HCT116 (cell line): ENCODE results near the gene SHMT1. TPM values are rescaled to one million over a fixed set of nuclear protein-coding genes. Genes with fewer than 3 reads are reported as not detected.
A peak's percentile ranks its signal among the peaks of the same experiment; 100 is the strongest.

Source experiments
- ATAC-seq: fragments of 200-7000 bp; cut with Tn5 transposase; 2 replicates; pipeline ENCODE4 v1.9.1; 2020; ENCODE audit warnings: mild to moderate bottlenecking, moderate library complexity
- Bru-seq: library from RNA; stranded (reverse); fragments of 400-500 nt; gene quantifications from one replicate; lab custom pipeline; 2021; lab: Mats Ljungman, UMichigan
- BruChase-seq, 2 experiments: library from RNA; stranded (reverse); fragments of 400-500 nt; gene quantifications; one replicate each; lab custom pipeline; 2021; lab: Mats Ljungman, UMichigan
- BruUV-seq: library from RNA; stranded (reverse); fragments of 400-500 nt; replicated peaks from 2 replicates; lab custom pipeline; 2021; lab: Mats Ljungman, UMichigan
- CTCF ChIA-PET: fragments of 300-600 bp; sonication (Branson Sonifier 250); formaldehyde crosslinking; loops from one replicate; lab custom pipeline; 2021; ENCODE audit warnings: antibody characterized with exemption; lab: Charles Lee
- POLR2A ChIA-PET: fragments of 300-600, 350-600 bp; sonication (Branson Sonifier 250); formaldehyde crosslinking; loops from one replicate; lab custom pipeline; 2021; ENCODE audit warnings: antibody characterized with exemption; lab: Charles Lee
- RAD21 ChIA-PET, 2 experiments: fragments of 300-600 bp; sonication (Branson Sonifier 250); formaldehyde crosslinking; loops; one replicate each; lab custom pipeline; 2023; ENCODE audit warnings: low total read pairs in 2 of 2; ENCODE audit not compliant: uncharacterized antibody in 2 of 2, unreplicated experiment in 2 of 2, low non-redundant PET in 1 of 2; lab: Charles Lee
- DNase-seq: peaks from one replicate; pipeline ENCODE4 v3.0.0-alpha.2; 2010; ENCODE audit warnings: low read depth, low spot score
- H2AFZ ChIP-seq: fragments of 200-600 bp; shearing (Covaris generic), sonication (generic); 2 replicates; pipeline ENCODE4 v1.6.1; 2017; ENCODE audit warnings: low read depth, mixed run types, mixed read lengths, antibody characterized with exemption, low read length; ENCODE audit not compliant: poor library complexity, severe bottlenecking
- H3K27ac ChIP-seq: 2 replicates; pipeline ENCODE4 v1.5.1; 2012; ENCODE audit warnings: low read depth, low read length
- H3K27me3 ChIP-seq: fragments of 200-600 bp; sonication (generic); 2 replicates; pipeline ENCODE4 v1.6.1; 2016; ENCODE audit warnings: mixed run types, low read length, mixed read lengths; ENCODE audit not compliant: insufficient read depth
- H3K36me3 ChIP-seq, 2 experiments: fragments of 200-500 bp in 1 of 2; fragments of 200-600 bp in 1 of 2; sonication (Bioruptor generic) in 1 of 2; sonication (generic) in 1 of 2; 2 replicates each; pipeline versions ENCODE4 v1.5.1 to v1.6.1; 2014 to 2016; ENCODE audit warnings: low read length in 2 of 2, inconsistent platforms in 1 of 2, mixed read lengths in 1 of 2, mixed run types in 1 of 2; ENCODE audit not compliant: insufficient read depth in 2 of 2, control insufficient read depth in 1 of 2
- H3K4me1 ChIP-seq, 2 experiments: fragments of 200-600 bp in 1 of 2; sonication (generic) in 1 of 2; 2 replicates each; pipeline versions ENCODE4 v1.5.1 to v1.6.1; 2012 to 2017; ENCODE audit warnings: low read length in 2 of 2, inconsistent platforms in 1 of 2, mild to moderate bottlenecking in 1 of 2, mixed read lengths in 1 of 2, mixed run types in 1 of 2, moderate library complexity in 1 of 2; ENCODE audit not compliant: insufficient read depth in 2 of 2, control insufficient read depth in 1 of 2
- H3K4me2 ChIP-seq: fragments of 200-600 bp; sonication (generic); 2 replicates; pipeline ENCODE4 v1.6.1; 2017; ENCODE audit warnings: mixed run types, low read length, mixed read lengths
- H3K4me3 ChIP-seq, 2 experiments: fragments of 200-600 bp in 1 of 2; sonication (generic) in 1 of 2; replicated peaks in 1 of 2; 2 replicates each; pipeline ENCODE4 v1.5.1; 2011 to 2016; ENCODE audit warnings: low read length in 2 of 2, control low read depth in 1 of 2, low read depth in 1 of 2, mild to moderate bottlenecking in 1 of 2, mixed read lengths in 1 of 2, mixed run types in 1 of 2
- H3K79me2 ChIP-seq: fragments of 200-600 bp; sonication (generic); 2 replicates; pipeline ENCODE4 v1.6.1; 2017; ENCODE audit warnings: mild to moderate bottlenecking, mixed run types, low read length, moderate library complexity, mixed read lengths; ENCODE audit not compliant: insufficient read depth
- H3K9ac ChIP-seq: fragments of 200-600 bp; sonication (generic); 2 replicates; pipeline ENCODE4 v1.6.1; 2016; ENCODE audit warnings: low read length, mixed read lengths
- H3K9me2 ChIP-seq: fragments of 200-600 bp; sonication (generic), shearing (Covaris generic); 2 replicates; pipeline ENCODE4 v1.6.1; 2017; ENCODE audit warnings: mixed run types, mild to moderate bottlenecking, moderate library complexity; ENCODE audit not compliant: insufficient read depth
- H3K9me3 ChIP-seq, 2 experiments: fragments of 200-500 bp in 1 of 2; fragments of 200-600 bp in 1 of 2; sonication (Bioruptor generic) in 1 of 2; sonication (generic) in 1 of 2; 2 replicates each; pipeline ENCODE4 v1.6.1; 2014 to 2017; ENCODE audit warnings: low read length in 2 of 2, mixed read lengths in 2 of 2, inconsistent platforms in 1 of 2, low read depth in 1 of 2, mild to moderate bottlenecking in 1 of 2, mixed run types in 1 of 2, moderate library complexity in 1 of 2; ENCODE audit not compliant: control insufficient read depth in 1 of 2, insufficient read depth in 1 of 2
- H4K20me1 ChIP-seq: fragments of 200-600 bp; sonication (generic), shearing (Covaris generic); 2 replicates; pipeline ENCODE4 v1.6.1; 2017; ENCODE audit warnings: mixed run types, mild to moderate bottlenecking, moderate library complexity; ENCODE audit not compliant: insufficient read depth
- ATF3 ChIP-seq: IDR thresholded peaks from 2 replicates; pipeline ENCODE4 v1.6.1; 2012
- CEBPB ChIP-seq: IDR thresholded peaks from 2 replicates; pipeline ENCODE4 v1.6.1; 2012; ENCODE audit warnings: low read depth
- EGR1 ChIP-seq: IDR thresholded peaks from 2 replicates; pipeline ENCODE4 v1.6.1; 2012; ENCODE audit warnings: low read depth
- EZH2 ChIP-seq: fragments of 200-600 bp; sonication (generic); IDR thresholded peaks from 2 replicates; pipeline ENCODE4 v1.6.1; 2017; ENCODE audit warnings: antibody characterized with exemption, mixed run types
- EZH2phosphoT487 ChIP-seq: fragments of 200-600 bp; IDR thresholded peaks from 2 replicates; pipeline ENCODE4 v1.6.1; 2018; ENCODE audit warnings: antibody characterized with exemption, borderline replicate concordance
- JUND ChIP-seq: IDR thresholded peaks from 2 replicates; pipeline ENCODE4 v1.6.1; 2012
- MAX ChIP-seq: IDR thresholded peaks from 2 replicates; pipeline ENCODE4 v1.6.1; 2012
- RAD21 ChIP-seq: IDR thresholded peaks from 2 replicates; pipeline ENCODE4 v1.6.1; 2012; ENCODE audit warnings: low read depth, mild to moderate bottlenecking
- SIN3A ChIP-seq: IDR thresholded peaks from 2 replicates; pipeline ENCODE4 v1.6.1; 2012; ENCODE audit warnings: low read depth
- SP1 ChIP-seq: IDR thresholded peaks from 2 replicates; pipeline ENCODE4 v1.6.1; 2012; ENCODE audit warnings: low read depth
- SRF ChIP-seq: IDR thresholded peaks from 2 replicates; pipeline ENCODE4 v1.6.1; 2012; ENCODE audit warnings: low read depth
- ZNF274 ChIP-seq: fragments of 200-500 bp; sonication (Bioruptor generic); IDR thresholded peaks from 2 replicates; pipeline ENCODE4 v1.6.1; 2014; ENCODE audit warnings: mild to moderate bottlenecking, low read depth, low read length, inconsistent platforms
- intact Hi-C: fragments of 100-400 bp; cut with micrococcal nuclease; formaldehyde crosslinking; loops from 2 replicates; pipeline ENCODE4 v1.10.0; 2022
- long read RNA-seq: library from polyadenylated mRNA; unstranded; transcript quantifications from one replicate; pipeline ENCODE4 v2.0.0, GENCODE V29; 2021; ENCODE audit not compliant: unreplicated experiment
- polyA plus RNA-seq: library from polyadenylated mRNA; unstranded; fragments of >200 nt; gene quantifications from 2 replicates; pipeline ENCODE4 v1.2.1, GENCODE V29; 2012; ENCODE audit warnings: missing spikeins
- total RNA-seq: library from RNA; stranded (reverse); gene quantifications from one replicate; pipeline ENCODE4 v1.2.1, GENCODE V29; 2021; ENCODE audit not compliant: unreplicated experiment
- TF ChIP-seq, protein P1 (sequence below): IDR thresholded peaks from 2 replicates; pipeline ENCODE4 v1.6.1; 2012; ENCODE audit warnings: low read depth
- TF ChIP-seq, protein P2 (sequence below), 3 experiments: fragments of 200-600 bp in 1 of 3; sonication (generic) in 1 of 3; IDR thresholded peaks in 2 of 3; conservative IDR thresholded peaks in 1 of 3; 2 replicates each; pipeline ENCODE4 v1.5.1; 2012 to 2017; ENCODE audit warnings: low read depth in 2 of 3, low read length in 2 of 3, antibody characterized with exemption in 1 of 3, borderline replicate concordance in 1 of 3, control low read depth in 1 of 3, mild to moderate bottlenecking in 1 of 3, mixed read lengths in 1 of 3, mixed run types in 1 of 3, moderate library complexity in 1 of 3; ENCODE audit not compliant: insufficient read depth in 1 of 3
- TF ChIP-seq, protein P3 (sequence below): IDR thresholded peaks from 2 replicates; pipeline ENCODE4 v1.6.1; 2011; ENCODE audit warnings: mild to moderate bottlenecking, low read length, moderate library complexity; ENCODE audit not compliant: insufficient replicate concordance; ENCODE audit errors: extremely low read depth

SHMT1 gene
- total RNA-seq (46.5 TPM), Bru-seq, nascent RNA (percentile 55 among the genes with signal in this experiment), BruChase-seq, experiment 1, labeled RNA remaining after a 6-hour chase (percentile 65 among the genes with signal in this experiment), BruChase-seq, experiment 2, labeled RNA remaining after a 2-hour chase (percentile 61 among the genes with signal in this experiment)
- 32.3 and 34.4 TPM in 2 replicates for polyA plus RNA-seq
- long read RNA-seq, transcript SHMT1-201 (12 exons, 2,464 nt) = major isoform, 68 of 129 reads
- long read RNA-seq, transcript SHMT1-203 (11 exons, 1,656 nt) = minor isoform, 18 of 129 reads
- long read RNA-seq, partial matches to known transcripts = 18 of 129 reads
- long read RNA-seq, other reads (novel, unspliced or antisense) = 24 of 129 reads

GRCh38 chr17:18363101-18364049 is at the start of gene SHMT1:
SHMT1 (minus strand) TSS chr17:18363550; CDS start chr17:18355981, 7,569 bp downstream.
- Histone ChIP-seq H3K9me3 (no peaks in the 10 kb centered on the region), H3K27ac (peak within 1 kb of the TSS; percentile 86), H3K27me3 (no peaks in the 10 kb centered on the region), H3K79me2 (peaks cover 36% of the 10 kb centered on the region), H3K4me2 (peak within 1 kb of the TSS; percentile 81), H3K9me2 (no peaks in the 10 kb centered on the region), H2AFZ (peak within 1 kb of the TSS; percentile 25), H3K9ac (peak within 1 kb of the TSS; percentile 84), H3K36me3 (peaks cover 0 to 7% of the 10 kb centered on the region in 2 experiments; a peak in 1 of 4 replicates), H4K20me1 (no peaks in the 10 kb centered on the region), H3K4me3 (peak within 1 kb of the TSS; percentile 87 to 97), H3K4me1 (peaks cover 8 to 10% of the 10 kb centered on the region in 2 experiments)
- BruUV-seq = no TSS peak
- intact Hi-C loops = no loop called here
- ChIA-PET CTCF (no interaction called here), POLR2A (interaction anchor here (1.4 kb wide), 1 partner anchor 10 kb away, joined by 4 read pairs; no protein-coding TSS in a partner anchor), RAD21 (interaction anchor here in 1 of 2 experiments (0.6 kb wide), 1 partner anchor 1249 kb away, joined by 3 read pairs; no protein-coding TSS in a partner anchor)
- peak; percentile 82 for DNase-seq
- peak; percentile 99 for ATAC-seq
- TF ChIP-seq MAX (peak; percentile 92), EZH2 (no peak), SP1 (peak; percentile 72), RAD21 (no peak), JUND (no peak), CEBPB (no peak), ATF3 (no peak), ZNF274 (no peak), SIN3A (no peak; the same call in none of the 2 replicates), SRF (0 out of 2 replicates have a peak, but pooled peaks have one; percentile 29), EZH2phosphoT487 (no peak), EGR1 (no peak)
- TF ChIP-seq, protein P1, sequence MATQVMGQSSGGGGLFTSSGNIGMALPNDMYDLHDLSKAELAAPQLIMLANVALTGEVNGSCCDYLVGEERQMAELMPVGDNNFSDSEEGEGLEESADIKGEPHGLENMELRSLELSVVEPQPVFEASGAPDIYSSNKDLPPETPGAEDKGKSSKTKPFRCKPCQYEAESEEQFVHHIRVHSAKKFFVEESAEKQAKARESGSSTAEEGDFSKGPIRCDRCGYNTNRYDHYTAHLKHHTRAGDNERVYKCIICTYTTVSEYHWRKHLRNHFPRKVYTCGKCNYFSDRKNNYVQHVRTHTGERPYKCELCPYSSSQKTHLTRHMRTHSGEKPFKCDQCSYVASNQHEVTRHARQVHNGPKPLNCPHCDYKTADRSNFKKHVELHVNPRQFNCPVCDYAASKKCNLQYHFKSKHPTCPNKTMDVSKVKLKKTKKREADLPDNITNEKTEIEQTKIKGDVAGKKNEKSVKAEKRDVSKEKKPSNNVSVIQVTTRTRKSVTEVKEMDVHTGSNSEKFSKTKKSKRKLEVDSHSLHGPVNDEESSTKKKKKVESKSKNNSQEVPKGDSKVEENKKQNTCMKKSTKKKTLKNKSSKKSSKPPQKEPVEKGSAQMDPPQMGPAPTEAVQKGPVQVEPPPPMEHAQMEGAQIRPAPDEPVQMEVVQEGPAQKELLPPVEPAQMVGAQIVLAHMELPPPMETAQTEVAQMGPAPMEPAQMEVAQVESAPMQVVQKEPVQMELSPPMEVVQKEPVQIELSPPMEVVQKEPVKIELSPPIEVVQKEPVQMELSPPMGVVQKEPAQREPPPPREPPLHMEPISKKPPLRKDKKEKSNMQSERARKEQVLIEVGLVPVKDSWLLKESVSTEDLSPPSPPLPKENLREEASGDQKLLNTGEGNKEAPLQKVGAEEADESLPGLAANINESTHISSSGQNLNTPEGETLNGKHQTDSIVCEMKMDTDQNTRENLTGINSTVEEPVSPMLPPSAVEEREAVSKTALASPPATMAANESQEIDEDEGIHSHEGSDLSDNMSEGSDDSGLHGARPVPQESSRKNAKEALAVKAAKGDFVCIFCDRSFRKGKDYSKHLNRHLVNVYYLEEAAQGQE = no peak
- TF ChIP-seq, protein P2, sequence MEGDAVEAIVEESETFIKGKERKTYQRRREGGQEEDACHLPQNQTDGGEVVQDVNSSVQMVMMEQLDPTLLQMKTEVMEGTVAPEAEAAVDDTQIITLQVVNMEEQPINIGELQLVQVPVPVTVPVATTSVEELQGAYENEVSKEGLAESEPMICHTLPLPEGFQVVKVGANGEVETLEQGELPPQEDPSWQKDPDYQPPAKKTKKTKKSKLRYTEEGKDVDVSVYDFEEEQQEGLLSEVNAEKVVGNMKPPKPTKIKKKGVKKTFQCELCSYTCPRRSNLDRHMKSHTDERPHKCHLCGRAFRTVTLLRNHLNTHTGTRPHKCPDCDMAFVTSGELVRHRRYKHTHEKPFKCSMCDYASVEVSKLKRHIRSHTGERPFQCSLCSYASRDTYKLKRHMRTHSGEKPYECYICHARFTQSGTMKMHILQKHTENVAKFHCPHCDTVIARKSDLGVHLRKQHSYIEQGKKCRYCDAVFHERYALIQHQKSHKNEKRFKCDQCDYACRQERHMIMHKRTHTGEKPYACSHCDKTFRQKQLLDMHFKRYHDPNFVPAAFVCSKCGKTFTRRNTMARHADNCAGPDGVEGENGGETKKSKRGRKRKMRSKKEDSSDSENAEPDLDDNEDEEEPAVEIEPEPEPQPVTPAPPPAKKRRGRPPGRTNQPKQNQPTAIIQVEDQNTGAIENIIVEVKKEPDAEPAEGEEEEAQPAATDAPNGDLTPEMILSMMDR (IDR thresholded peaks at IDR 0.05 in 2 of 3, conservative IDR thresholded peaks at IDR 0.05 in 1 of 3; ENCODE audit: borderline replicate concordance in 1 of 3, insufficient read depth in 1 of 3, low read depth in 2 of 3, low read length in 2 of 3) = no peak
- TF ChIP-seq, protein P3, sequence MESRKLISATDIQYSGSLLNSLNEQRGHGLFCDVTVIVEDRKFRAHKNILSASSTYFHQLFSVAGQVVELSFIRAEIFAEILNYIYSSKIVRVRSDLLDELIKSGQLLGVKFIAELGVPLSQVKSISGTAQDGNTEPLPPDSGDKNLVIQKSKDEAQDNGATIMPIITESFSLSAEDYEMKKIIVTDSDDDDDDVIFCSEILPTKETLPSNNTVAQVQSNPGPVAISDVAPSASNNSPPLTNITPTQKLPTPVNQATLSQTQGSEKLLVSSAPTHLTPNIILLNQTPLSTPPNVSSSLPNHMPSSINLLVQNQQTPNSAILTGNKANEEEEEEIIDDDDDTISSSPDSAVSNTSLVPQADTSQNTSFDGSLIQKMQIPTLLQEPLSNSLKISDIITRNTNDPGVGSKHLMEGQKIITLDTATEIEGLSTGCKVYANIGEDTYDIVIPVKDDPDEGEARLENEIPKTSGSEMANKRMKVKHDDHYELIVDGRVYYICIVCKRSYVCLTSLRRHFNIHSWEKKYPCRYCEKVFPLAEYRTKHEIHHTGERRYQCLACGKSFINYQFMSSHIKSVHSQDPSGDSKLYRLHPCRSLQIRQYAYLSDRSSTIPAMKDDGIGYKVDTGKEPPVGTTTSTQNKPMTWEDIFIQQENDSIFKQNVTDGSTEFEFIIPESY = no peak
